Smooth muscle cell of the brain vasculature (primary cell): ENCODE data around the gene ARHGEF1.

Source experiments
- DNase-seq: peaks from one replicate; pipeline ENCODE4 v3.0.0-alpha.2; 2012; ENCODE audit warnings: low read depth, low spot score

The ARHGEF1 gene

GRCh38 chr19:41882568-41883462 is at the start of gene ARHGEF1:
TSS of gene ARHGEF1 (plus strand) at chr19:41883184. CDS start at chr19:41888083, 4,899 bp downstream.
- DNase-seq = no peak

- DNase-seq = no peak
Observed at GRCh38 chr19:41837981-41838708, 44.8 kb upstream of the ARHGEF1 start.

- no peak for DNase-seq
Observed at GRCh38 chr19:41839211-41839610, 43.8 kb upstream of the ARHGEF1 start.

GRCh38 chr19:41843371-41843770 is 39.6 kb upstream of the ARHGEF1 start:
- no peak for DNase-seq

- DNase-seq = no peak
Observed at GRCh38 chr19:41844601-41845000, 38.4 kb upstream of the ARHGEF1 start, which contains the start of gene LYPD4. TSS of gene LYPD4 (minus strand) at chr19:41844683. CDS start at chr19:41839285, 5,398 bp downstream.

- no peak for DNase-seq
Observed at GRCh38 chr19:41845001-41845050, 38.2 kb upstream of the ARHGEF1 start, which contains the start of gene DMRTC2. TSS of gene DMRTC2 (plus strand) at chr19:41845042. CDS start at chr19:41847429, 2,387 bp downstream.

GRCh38 chr19:41845051-41845590 is 37.9 kb upstream of the ARHGEF1 start:
- DNase-seq = no peak

GRCh38 chr19:41847351-41848105 is 35.5 kb upstream of the ARHGEF1 start:
- DNase-seq = no peak

GRCh38 chr19:41848666-41849065 is 34.3 kb upstream of the ARHGEF1 start:
- DNase-seq = no peak

GRCh38 chr19:41849067-41849466 is 33.9 kb upstream of the ARHGEF1 start:
- DNase-seq = no peak

- no peak for DNase-seq
Observed at GRCh38 chr19:41850381-41850780, 32.6 kb upstream of the ARHGEF1 start.

GRCh38 chr19:41851456-41851855 is 31.5 kb upstream of the ARHGEF1 start:
- no peak for DNase-seq

GRCh38 chr19:41853344-41853743 is 29.6 kb upstream of the ARHGEF1 start:
- no peak for DNase-seq

GRCh38 chr19:41853768-41854167 is 29.2 kb upstream of the ARHGEF1 start:
- DNase-seq = no peak

GRCh38 chr19:41859213-41859617 is 23.8 kb upstream of the ARHGEF1 start:
- no peak for DNase-seq

GRCh38 chr19:41859618-41860418 is 23.2 kb upstream of the ARHGEF1 start, which contains the start of gene RPS19:
TSS of gene RPS19 (plus strand) at chr19:41860255. CDS start at chr19:41860775, 520 bp downstream.
- peak; percentile 96 for DNase-seq

GRCh38 chr19:41860419-41861115 is 22.4 kb upstream of the ARHGEF1 start:
- DNase-seq = no peak

- DNase-seq = no peak
Observed at GRCh38 chr19:41861116-41861768, 21.7 kb upstream of the ARHGEF1 start.

GRCh38 chr19:41861846-41862245 is 21.1 kb upstream of the ARHGEF1 start:
- DNase-seq = no peak

- no peak for DNase-seq
Observed at GRCh38 chr19:41862445-41862986, 20.5 kb upstream of the ARHGEF1 start.
